ENCODE data around the gene CAMKK1.

GRCh38 chr17:3879591-3880417 lies 13.0 kb downstream of the CAMKK1 start:
- TF ChIP-seq POLR2A (IDR thresholded peaks at IDR 0.05) (no peak), EP300 (IDR thresholded peaks at IDR 0.05) (no peak), CTCF (IDR thresholded peaks at IDR 0.05) (no peak), POLR2AphosphoS5 (IDR thresholded peaks at IDR 0.05) (no peak)
